LoVo (cell line): Measurements from ENCODE around the gene AVPR1A.
"Not testable (repeated sequence)": the region's sequence is repeated elsewhere in the genome, so short reads cannot be mapped to it uniquely, and the experiment has no call there.

Experiments used
- DNase-seq: peaks from one replicate; pipeline ENCODE4 v3.0.0-alpha.2; 2016; ENCODE audit warnings: low spot score

AVPR1A gene

DNA sequence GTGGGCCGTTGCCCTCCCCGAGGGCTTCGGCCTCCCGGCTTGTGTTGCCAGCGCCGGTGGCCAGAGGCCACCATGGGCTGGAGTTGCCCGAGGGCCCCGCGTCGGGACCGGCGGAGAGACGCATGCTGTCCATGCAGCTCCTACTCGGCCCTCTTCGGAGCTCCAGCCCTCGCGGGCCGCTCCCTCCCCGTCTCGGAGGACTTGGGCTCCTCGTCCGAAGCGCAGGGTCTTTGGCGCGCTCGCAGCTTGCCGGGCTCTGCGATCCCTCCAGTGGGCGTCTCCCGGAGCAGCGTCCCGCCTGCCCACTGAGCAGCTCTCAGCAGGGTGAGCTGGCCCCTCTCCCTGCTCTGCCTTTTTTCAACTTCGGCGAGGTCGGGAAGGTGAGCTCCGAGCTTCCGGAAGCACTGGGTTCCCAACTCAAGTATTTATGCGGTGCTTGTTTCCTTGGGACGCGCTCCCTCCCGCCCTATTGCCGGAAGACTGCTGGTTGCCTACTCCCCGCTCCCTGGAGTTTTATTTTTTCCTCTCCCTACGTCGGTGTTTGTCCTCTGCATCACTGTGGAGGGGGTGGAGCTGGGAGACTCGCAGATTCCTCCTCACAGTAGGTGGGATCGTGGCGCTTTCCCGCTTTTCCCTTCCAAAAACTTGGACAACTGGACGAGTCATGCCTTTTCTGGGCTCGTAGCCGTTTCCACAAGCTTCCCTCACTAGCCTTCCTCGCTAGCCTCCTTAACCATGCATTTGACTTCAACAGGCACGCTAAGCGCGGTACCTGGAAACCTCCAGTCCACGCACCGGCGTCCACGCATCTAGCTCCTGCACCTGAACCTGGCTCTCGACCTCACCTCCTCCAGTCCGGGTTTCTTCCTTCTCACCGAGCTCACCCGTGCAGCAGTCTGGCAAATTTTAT is at the start of gene AVPR1A:
Gene AVPR1A, minus strand, starts transcription at position 489 of the 910 bp plus-strand sequence. Its CDS starts 365 bp downstream, at position 124.
- no peak for DNase-seq

DNA sequence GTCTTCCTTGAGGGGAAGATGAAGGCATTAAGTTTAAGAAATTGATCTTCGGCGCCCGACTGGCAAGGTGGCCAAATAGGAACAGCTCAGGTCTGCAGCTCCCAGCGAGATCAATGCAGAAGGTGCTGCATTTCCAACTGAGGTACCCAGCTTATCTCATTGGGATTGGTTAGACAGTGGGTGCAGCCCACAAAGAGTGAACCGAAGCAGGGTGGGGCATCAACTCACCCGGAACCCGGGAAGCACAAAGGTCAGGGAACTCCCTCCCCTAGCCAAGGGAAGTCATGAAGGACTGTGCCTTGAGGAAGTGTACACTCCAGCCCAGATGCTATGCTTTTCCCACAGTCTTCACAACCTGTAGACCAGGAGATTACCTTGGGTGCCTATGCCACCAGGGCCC is 45.2 kb upstream of the AVPR1A start:
- no peak for DNase-seq

- no peak for DNase-seq
These were observed 28.2 kb upstream of the AVPR1A start for GRCh38 chr12:63179224-63179623.

DNA sequence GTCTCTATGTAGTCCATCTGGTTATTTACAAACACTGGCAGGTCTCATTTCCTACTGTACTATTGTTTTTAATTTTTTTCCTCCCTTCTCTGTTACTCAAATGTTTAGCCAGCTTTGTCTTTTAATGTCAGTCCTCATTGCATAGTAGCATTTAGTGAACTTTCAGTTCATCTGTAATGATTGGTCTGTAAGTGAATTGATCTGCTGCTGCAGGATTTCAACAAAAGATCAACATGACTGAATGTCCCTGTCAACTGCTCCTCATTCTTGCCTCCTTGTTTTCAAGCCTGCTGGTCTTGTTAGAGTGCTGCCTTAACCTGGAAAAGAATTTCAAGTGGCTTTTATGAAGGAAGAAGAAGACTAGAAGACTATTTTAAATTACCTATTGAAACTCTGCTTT is 19.3 kb upstream of the AVPR1A start:
- no peak for DNase-seq

DNA sequence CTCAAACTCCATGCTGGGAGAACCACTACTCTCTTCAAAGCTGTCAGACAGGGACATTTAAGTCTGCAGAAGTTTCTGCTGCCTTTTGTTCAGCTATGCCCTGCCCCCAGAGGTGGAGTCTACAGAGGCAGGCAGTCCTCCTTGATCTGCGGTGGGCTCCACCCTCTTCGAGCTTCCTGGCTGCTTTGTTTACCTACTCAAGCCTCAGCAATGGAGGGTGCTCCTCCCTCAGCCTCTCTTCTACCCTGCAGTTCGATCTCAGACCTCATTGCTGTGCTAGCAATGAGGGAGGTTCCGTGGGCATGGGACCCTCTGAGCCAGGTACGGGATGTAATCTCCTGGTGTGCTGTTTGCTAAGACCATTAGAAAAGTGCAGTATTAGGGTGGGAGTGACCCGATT is 16.7 kb upstream of the AVPR1A start:
- not testable (repeated sequence) for DNase-seq

GRCh38 chr12:63164911-63165310 is 13.9 kb upstream of the AVPR1A start:
- DNase-seq = no peak

DNA sequence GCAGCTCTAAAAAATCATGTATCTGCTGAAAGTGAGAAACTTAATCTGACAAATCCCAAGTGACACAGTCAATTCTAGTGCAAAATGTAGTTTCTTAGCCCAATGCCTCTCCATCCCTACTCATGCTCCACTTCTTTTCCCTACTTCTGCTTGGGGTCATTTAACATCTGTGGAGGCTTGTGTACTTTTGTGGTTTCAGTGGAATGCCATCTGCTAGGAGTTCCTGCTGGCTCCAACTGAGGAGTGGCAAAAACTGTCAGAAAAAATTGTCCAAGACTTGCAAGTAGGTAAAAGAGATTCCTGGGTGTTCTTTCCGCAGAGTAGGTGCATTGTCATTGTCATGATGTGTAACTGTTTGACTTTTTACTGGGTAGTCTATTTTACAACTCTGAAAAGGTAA is 12.5 kb upstream of the AVPR1A start:
- no peak for DNase-seq

- no peak for DNase-seq
These were observed 4.4 kb upstream of the AVPR1A start for GRCh38 chr12:63155375-63155774.

DNA sequence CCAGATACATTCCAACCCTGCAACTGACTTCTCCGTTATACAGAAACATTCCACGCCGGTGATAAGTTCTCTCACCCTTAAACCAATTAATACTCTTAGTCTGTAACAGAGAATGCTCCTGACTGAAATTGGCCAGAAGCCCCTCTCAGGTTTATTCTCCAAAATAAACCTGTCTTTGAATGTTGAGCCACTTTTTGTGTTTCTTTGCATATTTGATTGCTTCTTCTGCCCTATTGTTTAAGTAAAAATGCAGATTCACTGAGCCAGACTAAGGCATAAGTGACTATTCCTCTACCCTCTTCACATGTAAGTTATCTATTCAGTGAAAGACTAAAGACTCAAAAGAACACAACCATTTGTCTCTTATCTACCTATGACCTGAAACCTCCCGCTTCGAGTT is 3.6 kb upstream of the AVPR1A start:
- DNase-seq = no peak

- no peak for DNase-seq
These were observed 1.3 kb upstream of the AVPR1A start for GRCh38 chr12:63152321-63152700.

DNA sequence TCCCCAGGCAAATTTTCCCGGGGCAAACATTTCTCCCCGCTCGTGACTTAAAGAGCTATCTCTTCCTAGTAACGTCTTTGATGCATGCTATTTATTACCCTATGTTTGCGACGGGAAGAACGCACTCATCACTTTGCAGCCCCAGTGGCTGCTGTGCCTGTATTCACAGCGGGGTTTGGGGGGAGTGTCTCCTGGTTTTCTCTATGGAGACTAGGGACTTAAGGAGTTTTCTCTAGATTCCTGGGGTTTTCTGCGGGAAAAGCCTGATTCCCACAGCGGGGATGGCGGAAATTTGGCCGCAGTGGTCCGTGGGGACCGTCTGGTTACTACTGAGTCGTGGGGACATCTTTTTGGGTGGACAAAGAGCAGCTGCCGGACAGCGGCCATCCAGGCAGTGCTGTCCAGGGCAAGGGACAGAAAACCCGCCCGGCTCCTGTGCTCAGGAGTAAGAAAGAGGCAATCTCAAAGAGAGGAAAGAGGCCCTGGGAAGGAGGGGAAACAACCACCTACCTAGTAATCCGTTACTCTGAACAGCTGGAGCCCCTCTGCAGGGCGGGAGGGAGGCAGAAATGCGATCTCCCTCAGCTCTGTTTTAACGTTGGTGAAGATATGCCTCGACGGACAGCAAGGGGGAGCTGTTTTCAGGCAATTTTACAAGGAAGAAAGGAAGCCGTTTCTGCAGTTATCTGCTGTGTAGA is 771 bp upstream of the AVPR1A start:
- DNase-seq = peak; percentile 64

- DNase-seq = no peak
These were observed 890 bp downstream of the AVPR1A start for GRCh38 chr12:63149909-63150712.

DNA sequence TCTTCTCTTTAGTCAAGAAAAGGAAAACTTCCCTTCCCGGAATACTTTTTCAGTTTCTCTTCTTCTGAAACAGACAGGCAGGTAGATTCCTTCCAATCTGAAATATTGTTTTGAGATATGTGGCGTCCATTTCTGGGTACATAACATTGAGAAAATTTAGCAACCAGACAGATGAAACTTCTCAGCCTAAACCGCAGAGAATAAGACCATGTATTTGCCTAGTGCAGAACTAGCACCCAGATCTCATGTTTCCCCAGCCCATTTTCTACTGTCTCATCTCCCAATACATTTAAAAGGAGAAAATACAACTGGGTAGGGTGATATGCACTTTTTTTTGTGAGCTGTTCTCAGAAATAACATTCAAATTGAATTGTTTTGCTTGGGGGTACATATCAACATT is 6.4 kb downstream of the AVPR1A start:
- no peak for DNase-seq

- DNase-seq = no peak
These were observed 12.5 kb downstream of the AVPR1A start for GRCh38 chr12:63138488-63138887.

GRCh38 chr12:63133981-63134380 is 17.0 kb downstream of the AVPR1A start:
- no peak for DNase-seq

DNA sequence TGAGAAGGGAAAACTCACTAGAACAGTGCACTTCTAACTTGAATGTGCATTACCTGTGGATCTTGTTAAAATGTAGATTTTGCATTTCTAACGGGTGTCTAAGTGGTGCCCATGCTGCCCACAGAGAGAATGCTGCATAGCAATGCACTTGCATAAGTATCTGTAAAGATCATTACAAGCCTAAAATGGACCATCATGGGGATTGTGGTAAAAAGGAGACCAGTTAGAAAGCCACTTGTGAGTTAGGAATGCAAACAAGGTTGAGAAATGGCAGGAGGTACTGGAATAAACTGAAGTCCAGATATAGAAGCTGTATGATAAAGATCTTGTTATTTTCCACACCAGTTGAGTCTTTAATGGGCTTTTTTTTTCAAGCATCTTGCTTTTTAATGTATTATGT is 18.8 kb downstream of the AVPR1A start:
- no peak for DNase-seq

GRCh38 chr12:63129927-63130326 is 21.1 kb downstream of the AVPR1A start:
- no peak for DNase-seq

DNA sequence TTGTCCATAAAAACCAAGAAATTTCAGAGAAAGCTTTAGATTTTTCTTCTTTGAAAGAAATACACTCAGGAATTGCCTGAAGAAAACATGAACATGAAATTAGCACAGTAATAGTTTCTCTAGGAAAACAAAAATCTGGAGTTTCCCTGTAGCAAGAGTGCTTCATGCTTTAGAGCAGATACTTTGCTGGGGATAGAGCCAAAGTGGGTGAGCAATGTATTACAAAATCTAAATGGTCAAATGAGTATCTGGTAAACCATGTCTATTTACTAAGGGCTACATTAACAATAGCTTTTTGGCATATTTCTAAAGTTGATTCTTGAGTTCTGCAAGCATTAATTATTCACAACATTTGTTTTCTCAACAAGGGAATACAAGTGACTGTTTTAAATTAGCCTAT is 26.2 kb downstream of the AVPR1A start:
- DNase-seq = no peak

DNA sequence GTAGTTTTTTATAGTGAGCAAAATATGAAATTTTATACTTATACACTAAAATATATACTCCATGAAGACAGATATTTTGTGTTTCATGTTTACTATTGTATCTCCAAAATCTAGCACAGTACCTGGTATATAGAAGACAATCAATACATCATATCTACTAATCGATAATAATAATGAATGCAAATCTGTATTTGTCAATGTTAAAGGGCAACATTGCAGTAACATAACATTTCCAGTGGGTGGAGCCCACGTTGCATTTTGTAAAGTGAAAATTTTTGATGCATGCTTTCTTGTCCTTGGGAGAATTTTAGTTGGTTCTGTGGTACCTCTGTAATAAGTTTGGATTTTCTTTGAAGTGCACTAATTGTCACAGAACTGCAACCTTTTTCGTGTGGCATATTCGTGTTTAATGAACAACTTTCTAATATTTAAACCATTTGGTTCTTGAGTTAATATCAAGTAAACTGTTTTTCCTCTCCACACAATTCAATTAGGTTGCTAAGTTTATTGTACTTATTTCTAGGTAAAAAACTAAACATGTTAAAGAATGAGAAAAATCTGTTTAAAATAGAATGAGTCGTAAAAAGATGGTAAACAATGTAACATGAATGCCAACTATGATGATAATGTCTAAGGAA is 47.4 kb downstream of the AVPR1A start:
- DNase-seq = peak; percentile 37

- DNase-seq = no peak
These were observed 49.1 kb downstream of the AVPR1A start for GRCh38 chr12:63101920-63102319.

DNA sequence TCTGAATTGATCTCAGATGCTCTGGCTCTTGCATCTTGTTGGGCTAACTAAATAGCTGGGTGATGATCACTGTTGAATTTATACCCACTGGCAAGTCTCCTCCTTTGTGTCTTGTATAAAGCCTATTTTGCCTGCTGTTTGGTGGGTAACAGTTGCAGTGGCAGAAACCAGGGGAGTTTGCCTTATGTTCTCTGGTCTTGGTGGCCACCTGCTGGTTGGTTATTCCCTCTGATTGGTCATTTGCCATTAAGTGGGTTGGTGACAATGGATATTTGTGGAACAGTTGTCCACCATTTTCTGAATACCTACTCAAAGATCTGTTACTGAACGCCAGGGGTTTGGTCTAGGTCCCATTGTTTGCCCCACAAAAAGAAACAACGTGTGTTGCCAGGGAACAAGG is 52.1 kb downstream of the AVPR1A start:
- DNase-seq = no peak

- no peak for DNase-seq
These were observed 55.5 kb downstream of the AVPR1A start for GRCh38 chr12:63095369-63095980.
